GM19463 (cell line): ENCODE data around the gene PPIL6.
"Not testable (repeated sequence)": the region's sequence is repeated elsewhere in the genome, so short reads cannot be mapped to it uniquely, and the experiment has no call there.

Experiments used
- ATAC-seq: cut with Tn5 transposase; IDR thresholded peaks from one replicate; pipeline ENCODE4 v1.9.1; 2021; ENCODE audit warnings: mild to moderate bottlenecking, moderate library complexity; ENCODE audit not compliant: unreplicated experiment

Gene PPIL6

DNA sequence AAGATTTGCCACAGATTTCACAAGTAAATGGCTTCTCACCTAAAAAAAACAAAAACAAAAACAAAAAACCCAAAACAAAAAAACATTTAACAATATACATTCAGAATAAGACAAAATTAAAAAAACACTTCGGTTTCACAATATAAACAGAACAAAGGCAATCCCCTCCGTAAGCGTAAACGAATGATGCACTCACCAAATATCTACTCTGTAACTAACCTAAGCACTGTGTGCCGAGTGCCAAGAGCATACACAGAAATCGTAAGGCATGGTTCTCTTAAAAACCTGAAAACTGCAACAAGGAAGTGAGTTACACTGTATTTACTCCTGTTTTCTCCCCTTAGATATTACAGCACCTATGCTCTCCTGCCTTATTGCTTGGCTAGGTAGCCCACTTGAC is 27.3 kb upstream of the PPIL6 start:
- ATAC-seq, result no peak

DNA sequence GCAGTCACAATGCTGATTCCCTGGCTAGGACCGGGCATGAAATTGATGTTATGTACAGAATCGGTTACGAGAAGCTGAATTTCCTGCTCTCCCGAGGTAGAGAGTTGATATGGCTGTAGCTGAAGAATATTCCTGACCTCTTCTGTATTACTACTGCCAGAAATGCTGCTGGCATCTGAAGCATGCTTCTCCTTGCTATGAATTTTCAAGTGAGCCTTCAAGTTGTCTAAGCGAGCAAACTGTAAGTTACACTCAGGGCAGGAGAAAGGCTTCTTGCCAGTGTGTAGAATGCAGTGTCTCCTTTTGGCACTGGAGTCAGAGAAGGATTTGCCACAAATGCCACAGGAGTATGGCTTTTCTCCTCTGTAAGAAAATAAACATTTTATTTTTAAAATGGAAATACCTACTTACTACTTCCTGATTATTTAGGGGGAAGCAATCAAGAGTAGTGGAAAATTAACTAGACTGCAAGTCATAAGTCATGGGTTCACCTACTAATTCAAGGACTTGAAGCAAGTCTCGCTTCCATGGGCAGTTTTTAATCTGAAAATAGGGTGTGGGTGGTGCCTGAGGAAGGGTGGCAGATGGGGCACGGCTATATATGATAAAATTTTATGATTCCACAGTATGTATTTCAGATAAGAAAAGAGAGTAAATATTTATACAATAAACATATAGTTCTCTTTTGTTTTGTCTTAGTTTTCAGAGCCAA is 25.9 kb upstream of the PPIL6 start:
- ATAC-seq, result no peak

DNA sequence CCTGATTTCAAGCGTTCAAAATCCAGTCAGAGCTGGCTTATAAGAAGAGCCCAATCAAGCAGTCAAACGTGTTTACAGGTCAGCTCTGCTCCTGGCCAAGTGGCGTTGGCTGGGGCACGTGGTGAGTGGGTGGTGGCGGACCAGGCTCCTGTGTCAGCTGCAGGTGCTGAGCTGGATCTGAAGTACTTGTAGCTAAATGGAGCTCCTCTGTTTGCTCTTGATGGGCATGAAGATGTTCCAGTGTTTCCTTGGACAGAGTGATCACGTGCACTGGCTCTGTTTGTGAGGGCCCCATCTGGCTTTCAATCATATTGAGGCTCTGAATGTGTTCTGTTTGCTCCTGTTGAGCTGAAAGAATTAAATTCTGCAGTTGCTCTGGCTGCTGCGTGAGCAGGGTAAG is 25.3 kb upstream of the PPIL6 start:
- no peak for ATAC-seq

DNA sequence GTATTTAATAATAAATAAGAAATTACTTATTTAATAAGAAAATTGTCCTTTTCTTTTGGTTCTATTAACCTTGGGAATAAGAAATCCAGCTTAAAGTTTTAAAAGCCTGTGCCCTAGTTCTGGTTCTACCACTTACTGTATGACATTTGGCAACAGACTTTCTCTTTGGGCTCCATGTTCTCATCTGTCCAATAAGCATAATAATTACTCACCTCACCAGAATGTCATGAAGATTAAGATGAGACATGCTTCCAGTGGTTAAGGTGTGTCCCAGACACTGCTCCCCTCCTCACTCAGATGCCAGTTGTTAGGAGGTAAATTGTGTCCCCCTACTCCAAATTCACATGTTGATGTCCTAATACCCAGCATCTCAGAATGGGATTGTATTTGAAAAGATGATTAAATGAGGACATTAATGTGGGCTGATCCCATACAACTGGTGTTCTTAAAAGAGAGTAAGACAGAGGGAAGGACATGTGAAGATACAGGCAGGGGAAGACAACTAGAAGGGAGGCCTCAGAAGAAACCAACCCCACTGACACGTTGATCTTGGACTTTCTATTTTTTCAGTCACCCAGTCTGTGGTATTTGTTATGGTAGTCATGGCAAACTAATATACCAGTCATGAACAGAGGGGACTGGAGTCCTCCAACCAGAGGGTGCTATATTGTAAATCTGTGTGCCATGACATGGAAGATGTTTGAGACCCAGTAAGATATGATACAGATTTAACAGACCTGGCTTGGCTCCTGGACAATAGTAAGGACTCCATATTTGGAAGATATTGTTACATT is 21.5 kb upstream of the PPIL6 start:
- no peak for ATAC-seq

DNA sequence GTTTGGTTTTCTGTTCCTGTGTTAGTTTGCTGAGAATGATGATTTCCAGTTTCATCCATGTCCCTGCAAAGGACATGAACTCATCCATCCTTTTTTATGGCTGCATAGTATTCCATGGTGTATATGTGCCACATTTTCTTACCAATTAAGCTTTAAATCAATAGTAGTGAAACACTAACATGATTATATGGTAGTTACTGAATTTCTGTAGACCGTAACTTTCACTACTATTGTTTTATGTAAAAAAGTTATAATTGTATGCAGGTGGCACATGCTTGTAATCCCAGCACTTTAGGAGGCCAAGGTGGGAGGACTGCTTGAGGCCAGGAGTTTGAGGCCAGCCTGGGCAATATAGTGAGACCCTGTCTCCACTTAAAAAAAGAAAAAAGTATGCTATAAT is 20.8 kb upstream of the PPIL6 start:
- not testable (repeated sequence) for ATAC-seq

DNA sequence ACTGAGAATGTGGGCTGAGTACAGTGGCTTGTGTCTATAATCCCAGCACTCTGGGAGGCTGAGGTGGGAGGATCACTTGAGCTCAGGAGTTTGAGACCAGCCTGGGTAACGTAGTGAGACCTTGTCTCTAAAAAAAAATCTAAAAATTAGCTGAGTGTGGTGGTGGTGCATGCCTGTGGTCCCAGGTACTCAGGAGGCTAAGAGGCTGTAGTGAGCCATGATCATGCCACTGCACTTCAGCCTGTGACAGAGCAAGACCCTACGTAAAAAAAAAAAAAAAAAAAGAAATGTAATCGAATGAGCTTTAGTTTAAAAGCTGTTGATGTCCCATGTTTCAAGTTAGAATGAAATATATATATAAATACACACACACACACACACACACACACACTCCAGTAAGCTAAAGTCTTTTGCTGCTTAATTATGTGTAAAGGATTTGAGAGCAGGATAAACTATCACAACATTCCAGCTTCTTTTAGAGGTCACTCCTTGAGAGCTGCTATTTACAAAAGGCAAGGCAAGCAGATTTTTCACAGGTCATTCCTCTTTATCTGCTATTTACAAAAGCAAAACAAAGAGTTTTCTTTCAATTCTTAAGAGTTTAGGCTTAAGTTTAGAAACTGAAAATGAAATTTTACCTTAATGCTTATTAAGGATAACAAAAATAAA is 19.9 kb upstream of the PPIL6 start:
- ATAC-seq, result no peak

DNA sequence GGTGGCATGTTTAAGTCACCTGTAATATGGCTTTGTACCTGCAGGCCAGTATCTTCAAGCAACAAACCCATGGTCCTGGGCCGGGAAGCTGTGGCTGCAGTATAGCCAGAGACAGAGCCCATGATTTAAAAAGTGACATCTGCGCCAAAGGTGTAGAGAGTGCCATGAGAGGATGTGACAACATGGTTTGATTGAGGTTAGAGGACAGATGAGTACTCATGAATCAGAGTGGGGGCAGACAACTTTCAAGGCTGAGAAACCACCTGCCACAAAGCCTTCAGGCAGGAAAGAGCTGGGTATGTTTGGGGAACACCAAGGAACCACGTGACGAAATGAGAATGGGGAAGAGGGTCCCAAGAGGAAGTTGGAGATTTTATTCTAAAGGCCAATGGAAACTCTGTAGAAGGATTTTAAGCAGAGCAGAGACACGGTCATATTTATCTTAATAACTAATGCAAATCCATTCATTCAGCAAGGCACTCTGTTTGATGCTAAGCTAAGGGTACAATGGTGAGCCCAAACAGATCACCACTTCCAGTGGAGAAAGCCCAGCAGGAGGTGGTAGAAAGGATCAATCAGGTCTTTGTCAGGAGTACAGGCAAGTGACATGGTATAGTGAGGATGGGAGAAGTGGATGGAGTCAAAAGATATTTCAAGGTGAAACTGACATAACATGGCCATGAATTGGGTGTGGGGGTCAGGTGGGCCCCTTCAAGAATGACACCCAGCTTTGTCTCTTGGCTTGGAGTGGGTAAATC is 18.5 kb upstream of the PPIL6 start:
- ATAC-seq, result peak; percentile 25

DNA sequence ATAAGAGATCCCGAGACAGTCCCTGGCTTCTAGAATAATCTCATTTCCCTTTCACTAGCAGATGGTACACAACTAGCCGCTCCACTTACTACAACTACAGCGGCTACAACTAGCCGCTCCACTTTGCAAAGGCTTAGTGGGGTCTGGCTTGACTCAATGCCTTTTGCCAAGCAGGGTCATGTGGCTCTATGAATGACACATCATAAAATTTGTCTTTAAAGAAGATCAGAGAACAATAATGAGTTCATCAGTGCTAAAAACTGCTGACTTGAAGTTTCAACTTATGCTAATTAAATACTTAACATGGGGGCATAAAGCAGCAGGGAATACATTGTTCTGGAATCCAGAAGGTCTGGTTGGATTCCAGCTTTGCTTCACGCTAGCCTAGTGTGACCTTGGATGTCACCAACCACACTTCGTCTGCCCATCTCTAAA is 17.2 kb upstream of the PPIL6 start:
- no peak for ATAC-seq

DNA sequence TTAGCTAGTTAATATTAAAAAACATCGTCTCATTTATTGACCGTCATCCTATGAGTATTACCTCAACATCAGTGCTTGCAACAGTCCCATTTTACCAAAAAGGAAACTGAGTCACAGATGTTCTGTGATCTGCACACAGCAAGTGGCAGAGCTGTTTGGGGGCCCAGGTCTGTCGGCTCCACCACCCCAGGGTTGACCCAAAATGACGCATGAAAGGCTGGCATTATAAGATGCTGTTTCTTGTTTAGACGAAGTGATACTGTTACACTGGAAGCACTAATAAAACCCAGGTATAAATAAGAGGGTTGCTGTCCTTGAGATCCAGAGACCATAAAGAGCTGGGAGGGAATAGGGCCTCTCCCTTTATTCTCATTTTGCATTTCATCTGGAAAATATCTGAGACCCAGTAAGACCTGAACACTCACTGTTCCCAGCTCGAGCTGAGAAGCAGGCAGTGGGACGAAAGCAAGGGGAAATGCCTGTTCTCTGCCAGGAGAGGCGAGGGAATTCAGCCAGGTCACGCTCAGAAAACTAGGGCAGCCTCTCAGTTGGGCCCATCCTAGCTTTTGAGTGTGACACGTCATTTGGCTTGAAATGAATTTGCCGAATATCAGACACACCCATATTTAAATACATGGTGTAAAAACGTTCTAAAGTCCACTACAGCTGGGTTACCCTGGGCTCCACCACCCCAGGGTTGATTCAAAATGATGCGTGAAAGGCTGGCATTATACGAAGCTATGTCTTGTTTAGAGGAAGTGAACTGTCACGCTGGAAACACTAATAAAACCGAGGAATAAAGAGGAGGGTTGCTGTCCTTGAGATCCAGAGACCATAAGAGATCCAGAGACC is 16.5 kb upstream of the PPIL6 start:
- ATAC-seq, result no peak

DNA sequence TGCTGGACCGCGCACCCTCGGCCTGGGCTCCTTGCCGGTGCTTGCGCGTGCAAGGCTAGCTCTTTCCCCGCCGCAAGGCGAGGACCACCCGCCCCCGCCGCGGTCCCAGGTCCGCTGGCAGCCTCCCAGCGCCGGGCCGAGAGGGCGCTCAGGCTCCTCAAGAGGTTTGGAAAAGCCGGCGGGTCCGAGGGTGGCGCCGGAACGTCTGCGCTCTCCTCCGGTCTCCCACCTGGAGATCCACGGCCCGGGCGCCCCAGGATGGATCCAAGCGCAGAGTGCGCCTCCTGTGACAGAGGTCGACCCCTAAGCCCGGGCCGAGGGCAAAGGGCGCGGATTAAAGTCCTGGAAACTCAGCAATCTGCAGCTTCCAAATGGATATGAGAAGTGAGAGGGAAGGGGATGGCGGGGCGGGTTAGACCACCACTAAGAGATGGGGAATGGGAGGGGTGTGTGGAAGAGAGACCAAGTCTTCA is 15.7 kb upstream of the PPIL6 start:
- ATAC-seq, result peak; percentile 7

DNA sequence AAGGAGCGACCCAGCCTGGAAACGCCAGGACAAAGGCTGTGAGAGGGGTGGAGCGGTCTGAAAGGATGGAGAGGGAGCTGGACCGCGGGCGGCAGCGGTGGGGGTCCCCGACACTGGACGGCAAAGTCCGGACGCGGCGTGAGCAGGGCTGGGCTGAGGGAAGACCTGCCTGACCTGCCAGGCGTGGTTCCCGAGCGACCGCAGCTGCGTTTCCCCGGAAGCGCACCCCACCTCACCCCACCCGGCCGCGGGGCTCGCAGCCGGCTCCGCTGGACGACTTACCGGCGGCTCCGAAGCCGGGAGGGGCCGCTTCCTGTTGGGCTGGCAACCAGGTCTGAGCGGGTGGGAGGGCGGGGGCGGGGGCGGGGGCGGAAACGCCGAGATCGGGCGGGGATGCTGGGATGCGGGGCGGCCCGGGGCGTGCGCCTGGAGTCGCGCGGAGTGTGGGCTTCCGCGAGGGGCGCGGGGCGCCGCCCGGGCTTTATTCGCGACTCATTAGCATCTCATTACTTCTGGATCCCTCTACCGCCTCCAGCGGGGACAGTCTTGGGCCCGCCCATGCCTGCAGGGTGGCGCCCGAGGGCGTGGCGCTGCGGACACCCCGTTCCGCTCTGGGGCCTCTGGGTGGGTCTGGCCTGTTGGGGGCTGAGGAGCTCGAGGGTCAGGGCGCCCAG is 15.1 kb upstream of the PPIL6 start, which contains the start of gene MICAL1:
TSS of gene MICAL1 (minus strand) at position 336 of the 674 bp plus-strand sequence. CDS start 1,576 bp downstream, outside the sequence.
- peak; percentile 57 for ATAC-seq

DNA sequence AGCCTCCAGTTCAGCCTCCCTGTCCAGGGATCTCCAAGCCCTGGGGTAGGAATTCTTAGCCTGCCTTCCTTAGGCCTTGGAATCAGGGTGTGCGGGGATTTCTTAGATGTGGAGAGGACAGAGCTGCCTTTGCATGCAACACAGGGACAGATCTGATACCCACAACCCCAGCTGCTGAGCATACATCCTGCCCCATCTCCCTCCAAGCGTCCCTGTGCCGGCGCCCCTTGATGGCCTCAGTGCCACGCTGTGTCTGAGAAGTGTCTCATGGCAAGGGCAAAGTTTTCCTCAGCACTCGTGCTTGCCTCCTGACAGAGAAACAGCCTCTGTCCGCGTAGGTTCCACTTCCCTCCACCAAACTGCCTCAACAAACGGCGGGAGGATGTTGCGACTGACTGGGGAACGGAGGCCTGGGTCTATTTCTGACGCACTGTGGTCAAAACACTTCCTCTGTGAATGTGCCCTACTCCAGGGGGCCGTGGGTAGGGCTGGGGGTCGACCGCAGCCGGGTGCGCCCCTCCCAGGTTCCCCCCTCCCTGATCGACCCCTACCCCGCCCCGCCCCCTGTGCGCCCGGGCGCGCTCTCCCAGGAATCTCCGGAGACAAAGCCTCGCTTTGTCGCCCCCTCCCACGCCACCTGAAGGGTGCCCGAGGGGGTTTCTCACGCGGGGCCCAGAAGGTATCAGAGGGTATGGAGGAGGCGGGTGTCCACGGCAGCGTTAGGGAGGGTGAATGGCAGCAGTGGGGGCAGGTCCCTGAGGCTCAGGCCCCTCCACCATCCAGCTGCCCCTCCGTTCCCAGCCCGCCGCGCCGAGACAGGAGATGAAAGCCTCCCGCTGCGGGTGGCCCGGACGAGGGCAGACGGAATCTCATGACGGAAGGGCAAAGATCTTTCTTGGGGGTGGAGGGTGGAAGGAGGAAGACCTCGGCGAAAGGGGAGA is 14.3 kb upstream of the PPIL6 start:
- peak; percentile 25 for ATAC-seq

DNA sequence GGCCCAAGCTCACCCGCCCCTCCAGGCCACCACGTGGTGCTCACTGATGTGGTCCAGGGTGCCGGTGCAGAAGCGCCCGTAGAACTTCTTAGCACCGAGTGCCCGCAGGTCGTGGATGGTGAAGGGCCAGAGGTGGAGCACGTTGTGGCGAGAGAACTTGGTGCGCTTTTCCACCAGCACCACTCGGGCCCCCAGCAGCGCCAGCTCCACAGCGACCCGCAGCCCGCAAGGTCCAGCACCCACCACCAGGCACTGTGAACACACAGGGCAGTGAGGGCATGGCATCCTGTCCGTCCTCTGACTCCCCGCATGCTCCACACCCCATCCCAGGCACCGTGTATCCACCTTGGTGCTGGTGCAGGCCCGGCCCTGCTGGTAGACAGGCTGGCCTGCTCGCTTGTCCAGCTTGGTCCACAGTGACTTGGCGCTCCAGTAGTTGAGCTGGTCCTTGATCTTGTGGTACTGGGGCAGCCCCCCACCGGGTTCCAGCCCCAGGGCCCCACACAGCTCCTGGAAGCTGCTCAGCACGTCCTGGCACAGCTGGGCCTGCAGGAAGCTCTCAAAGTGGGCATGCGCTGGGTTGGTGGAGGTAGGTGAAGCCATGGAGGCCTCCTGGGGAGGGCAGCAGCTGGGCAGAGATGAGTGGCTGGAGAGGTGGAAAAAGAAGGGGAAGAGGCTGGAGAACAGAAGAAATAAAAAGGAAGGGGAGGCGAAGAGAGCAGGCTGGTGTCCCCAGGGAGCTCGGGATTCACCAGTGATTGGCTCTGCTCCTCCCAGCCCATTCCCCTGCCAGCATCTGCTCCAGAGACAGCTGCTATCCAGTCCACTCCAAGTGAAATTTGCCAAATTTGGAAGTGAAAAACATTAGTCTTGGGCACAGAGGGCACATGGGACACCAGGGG is 13.4 kb upstream of the PPIL6 start:
- ATAC-seq, result no peak

DNA sequence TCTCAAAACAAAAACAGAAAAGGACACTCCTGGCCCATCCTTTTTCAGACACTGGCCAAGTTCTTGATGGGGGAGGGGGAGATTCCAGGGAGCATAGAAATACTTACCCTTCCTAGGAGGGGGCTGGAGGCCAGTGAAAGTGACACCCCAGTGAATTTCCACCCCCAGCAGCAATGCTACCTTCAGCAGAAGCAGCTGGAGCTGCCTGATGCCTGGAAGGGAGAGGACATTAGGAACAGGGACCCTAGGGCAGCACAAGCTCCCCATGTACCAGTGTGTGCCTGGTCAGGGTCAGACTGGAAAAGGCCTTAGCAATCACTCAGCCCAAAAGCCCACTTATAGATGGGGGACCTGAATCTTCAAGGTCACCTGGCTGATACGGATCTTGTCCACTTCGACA is 12.7 kb upstream of the PPIL6 start:
- ATAC-seq, result no peak

DNA sequence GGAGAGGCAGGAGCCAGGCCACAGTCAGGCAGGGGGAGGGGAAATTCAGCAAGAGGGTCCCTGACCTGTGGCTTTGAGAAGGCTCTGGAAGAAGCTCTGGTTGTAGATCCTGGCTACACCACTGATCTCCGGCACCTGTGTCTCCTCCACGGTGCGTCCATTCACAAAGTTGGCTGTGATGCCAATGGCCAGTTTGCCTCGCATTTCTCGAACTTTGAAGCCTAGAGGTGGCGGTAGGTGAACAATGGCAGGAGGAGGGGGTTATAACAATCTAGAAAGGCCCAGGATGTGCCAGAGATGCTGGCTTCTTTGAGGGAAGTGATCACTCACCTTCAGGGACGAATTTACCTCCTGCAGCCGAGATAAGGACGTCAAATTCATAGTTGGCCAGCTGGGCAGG is 11.8 kb upstream of the PPIL6 start:
- no peak for ATAC-seq

DNA sequence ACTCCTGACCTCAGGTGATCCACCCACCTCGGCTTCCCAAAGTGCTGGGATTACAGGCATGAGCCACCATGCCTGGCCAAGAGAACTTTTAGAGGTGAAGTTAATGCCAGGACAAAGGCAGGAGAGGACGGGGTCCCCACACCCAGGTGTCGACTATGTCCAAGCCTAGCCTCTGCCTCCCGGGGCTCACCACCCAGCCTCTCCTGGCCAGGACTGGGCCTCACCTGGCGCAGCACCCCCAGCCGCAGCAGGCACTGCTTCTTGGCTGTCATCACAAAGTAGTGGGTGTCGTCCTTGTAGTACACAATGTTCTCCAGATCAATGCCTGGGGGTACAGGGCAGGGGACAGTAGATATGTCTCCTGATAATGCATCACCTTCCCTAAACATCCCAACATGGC is 10.9 kb upstream of the PPIL6 start:
- ATAC-seq, result no peak

DNA sequence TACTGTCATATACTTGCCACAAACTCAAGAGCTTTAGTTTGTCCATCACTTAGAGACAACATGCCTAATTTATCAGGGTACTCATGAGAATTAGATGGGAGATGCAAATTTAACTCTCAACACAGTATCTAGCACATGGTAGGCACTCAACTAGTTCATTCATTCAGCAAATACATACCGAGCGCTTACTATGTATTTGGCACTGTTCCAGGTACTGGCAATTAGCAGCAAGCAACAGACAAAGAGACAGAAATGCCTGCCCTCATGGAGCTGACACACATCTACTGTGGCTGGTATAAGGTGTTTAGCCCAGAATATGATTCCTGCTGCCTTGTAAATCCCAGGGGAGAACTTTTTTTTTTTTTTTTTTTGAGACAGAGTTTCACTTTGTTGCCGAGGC is 10.4 kb upstream of the PPIL6 start:
- no peak for ATAC-seq
